UCSD-AML1 (cell line): ENCODE data around the gene MACROD1.

Source experiments
- DNase-seq: peaks from one replicate; lab custom pipeline; 2025; ENCODE audit not compliant: unreplicated experiment; lab: John Stamatoyannopoulos, UW

The MACROD1 gene

GRCh38 chr11:64038500-64038899 lies 127.4 kb downstream of the MACROD1 start:
- no peak for DNase-seq

- DNase-seq = no peak
These were observed 128.8 kb downstream of the MACROD1 start for GRCh38 chr11:64037027-64037634.

DNA sequence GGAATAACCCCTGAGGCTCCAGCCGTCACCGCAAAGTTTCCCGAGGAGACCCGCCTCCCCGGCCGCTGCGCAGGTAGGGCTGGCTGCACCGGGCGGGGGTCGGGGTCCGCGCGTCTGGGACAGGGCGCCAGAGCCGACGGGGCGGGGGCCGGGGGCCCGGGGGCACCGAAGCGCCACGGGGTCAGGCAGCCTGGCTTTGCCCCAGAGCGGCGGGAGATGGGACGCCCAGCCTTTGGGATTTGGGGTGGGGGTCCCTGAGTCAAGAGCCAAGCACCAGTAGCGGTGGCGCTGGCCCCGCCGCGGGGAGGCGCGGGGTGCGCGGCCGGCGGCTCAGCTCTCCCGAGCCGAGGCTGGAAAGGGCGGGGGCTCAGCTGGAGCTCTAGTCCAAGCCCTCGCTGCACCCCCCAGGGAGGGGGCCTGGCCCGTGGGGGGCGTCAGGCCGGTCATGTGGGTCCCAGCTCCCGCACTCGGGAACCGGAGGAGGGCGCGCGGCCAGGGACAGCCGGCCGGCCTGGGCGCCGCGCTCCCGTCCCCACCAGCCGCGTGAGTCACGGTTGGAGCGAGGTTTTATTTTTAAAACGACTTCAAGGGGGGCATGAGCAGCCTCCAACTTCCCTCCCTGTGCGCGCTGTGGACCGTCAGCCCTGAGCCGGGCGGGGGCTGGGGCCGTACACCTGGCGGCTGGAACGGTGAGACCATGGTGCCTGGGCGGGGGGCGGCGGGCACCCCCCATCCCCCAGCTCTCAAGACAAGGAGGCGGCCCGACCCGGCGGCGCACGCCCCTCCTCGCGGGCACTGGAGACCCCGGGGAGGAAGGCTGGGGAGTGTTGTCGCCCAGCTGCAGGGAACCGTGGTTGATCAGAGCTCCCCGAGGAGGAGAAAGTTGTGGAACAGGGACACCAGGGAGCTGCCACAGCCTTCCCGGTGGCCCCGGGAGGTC lies 129.6 kb downstream of the MACROD1 start:
- no peak for DNase-seq

DNA sequence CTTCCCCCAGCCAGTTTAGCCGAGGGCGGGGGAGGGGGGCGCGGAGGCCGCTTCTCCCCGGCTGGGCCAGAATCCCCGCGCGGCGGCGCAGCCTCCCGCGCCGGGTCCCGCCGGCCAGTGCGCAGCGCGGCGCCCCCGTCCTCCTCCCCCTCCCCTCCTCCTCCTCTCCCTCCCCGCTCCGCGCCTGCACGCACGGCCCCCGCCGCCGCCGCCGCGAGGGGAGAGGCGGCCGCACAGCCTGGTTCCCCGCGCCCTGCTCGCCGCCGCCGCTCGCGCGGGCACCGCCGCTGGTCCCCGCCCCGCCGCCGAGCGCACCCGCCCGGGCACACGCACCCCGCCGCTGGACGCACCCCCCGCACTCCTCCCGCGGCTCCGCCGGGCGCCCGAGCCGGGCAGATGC lies 130.3 kb downstream of the MACROD1 start, which contains the start of gene FLRT1:
Gene FLRT1 (plus strand): TSS at position 356 of the 400 bp plus-strand sequence. CDS start 80,337 bp downstream, outside the sequence.
- no peak for DNase-seq

DNA sequence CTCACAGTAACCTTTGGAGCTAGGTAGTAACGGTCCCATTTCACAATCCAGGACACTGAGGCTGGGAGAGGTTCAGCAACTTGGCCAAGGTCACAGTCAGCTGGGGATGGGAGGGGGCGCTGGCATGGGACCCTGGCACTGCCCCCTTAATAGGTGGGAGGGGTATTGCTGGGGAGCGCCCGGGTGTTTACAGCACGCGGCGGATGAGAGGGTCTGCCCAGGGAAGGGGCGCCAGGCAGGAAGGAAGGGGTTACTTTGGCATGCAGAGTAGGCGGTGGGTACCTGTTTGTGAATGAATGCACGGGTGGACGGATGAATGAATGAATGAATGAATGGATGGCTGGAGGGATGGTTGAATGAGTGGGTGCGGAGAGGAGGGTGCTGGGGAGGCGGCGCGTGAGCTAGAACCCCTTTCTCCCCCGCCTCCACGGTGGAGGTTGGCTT lies 130.8 kb downstream of the MACROD1 start:
- no peak for DNase-seq

DNA sequence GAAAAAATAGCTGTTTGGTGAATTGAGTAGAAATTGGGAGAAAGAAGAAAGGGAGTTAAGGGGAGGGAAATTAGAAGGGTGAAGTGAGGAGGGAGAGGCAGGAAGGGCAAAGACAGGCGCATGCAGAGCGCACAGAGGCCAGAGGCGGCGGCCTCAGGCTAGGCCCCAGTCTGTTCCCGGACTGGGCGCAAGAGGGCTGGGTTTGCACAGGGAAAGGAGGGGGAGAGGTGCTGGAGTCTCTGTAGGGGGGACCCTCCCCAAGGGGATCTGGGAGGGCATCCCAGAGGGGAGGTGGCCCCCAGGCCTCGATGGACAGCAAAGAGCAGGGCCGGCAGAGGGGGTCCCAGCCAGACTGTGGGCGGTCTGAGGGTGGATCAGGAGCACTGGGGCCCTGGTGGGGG lies 131.5 kb downstream of the MACROD1 start:
- no peak for DNase-seq

- no peak for DNase-seq
These were observed 133.9 kb downstream of the MACROD1 start for GRCh38 chr11:64032050-64032449.

DNA sequence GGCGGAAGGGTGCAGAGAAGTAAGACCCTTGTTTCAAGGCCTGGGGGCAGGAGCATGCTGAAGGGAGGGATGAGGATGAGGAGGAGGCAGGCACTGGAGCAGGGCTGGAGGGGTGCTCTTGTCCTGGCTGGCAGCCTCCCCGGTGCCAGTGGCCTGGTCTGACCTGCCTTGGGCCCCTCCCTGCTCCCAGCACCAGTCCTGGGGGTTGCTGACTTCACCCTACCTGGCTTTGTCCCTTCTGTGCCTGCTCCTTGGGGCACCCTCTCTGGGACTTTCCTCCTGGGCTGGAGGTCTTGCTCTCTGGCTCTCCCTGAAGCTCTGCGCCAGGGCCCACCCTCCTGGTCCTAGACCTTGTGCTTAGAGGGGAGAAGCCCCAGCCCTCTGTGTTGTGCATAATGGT lies 134.9 kb downstream of the MACROD1 start:
- no peak for DNase-seq

DNA sequence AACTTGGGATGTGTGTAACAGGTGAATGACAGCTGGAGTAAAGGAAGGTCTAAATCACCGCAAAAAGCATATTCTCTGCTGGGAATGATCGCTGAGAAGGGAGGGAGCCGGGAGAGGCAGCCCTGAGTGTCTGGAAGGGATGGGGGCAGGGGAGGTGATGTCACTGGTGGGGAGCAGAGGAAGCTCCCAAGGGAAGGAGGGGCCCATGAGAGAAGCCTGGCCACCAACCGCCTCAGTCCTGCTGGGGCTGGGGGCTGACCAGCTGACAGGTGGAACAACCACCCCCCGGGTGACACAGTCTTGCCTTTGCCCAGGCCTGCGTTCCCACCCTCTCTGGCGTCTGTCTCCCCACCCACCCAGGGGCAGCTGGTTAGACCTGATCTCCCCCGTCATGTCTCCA lies 136.1 kb downstream of the MACROD1 start:
- DNase-seq = no peak

GRCh38 chr11:64028398-64029115 lies 137.4 kb downstream of the MACROD1 start:
- peak; percentile 73 for DNase-seq

GRCh38 chr11:64027651-64028397 lies 138.1 kb downstream of the MACROD1 start:
- peak; percentile 79 for DNase-seq

DNA sequence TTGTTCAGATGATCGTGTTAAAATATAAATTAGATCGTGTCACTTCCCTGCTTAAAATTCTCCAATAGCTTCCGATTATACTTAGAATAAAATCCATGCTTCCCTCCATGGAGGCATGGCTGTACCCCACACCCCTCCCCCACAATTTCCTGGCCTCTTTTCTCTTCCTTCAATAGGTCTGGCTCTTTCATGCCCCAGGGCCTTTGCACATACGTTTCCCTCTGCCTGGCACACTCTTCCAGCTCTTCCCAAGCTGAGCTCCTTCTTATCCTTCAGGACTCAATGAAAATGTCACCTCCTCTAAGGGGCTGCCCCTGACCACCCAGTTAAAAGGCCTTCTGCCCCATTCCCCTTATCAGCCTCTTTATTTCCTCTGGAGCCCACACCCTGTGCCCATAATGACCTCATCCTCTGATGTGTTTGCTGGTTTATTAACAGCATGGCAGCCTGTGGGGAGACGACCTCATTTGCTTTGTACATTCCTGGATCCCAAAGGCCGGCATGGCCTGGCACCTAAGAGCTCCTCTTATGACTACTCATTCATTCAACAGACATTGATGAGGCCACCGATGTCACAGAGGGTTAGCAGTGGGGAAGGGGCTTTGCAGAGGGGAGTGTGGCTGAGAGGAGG lies 139.2 kb downstream of the MACROD1 start:
- DNase-seq = no peak

DNA sequence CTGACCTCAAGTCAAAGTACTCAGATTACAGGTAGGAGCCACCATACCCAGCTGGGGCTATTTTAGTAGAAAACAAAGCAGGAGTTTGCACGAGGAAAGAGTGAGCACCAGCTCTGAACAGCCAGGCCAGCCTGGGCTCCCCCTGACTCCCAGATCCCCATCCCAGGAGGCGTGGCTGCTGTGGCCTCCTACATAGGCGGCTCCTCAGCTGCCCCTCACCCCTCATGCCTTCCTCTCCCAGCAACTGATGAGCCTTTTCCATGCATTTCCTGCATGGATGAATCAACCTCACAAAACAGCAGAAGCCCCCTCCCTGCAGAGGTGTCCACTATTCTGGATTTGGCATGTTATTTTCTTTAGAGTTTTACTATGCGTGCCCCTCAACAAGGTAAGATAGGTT lies 140.7 kb downstream of the MACROD1 start:
- DNase-seq = no peak

DNA sequence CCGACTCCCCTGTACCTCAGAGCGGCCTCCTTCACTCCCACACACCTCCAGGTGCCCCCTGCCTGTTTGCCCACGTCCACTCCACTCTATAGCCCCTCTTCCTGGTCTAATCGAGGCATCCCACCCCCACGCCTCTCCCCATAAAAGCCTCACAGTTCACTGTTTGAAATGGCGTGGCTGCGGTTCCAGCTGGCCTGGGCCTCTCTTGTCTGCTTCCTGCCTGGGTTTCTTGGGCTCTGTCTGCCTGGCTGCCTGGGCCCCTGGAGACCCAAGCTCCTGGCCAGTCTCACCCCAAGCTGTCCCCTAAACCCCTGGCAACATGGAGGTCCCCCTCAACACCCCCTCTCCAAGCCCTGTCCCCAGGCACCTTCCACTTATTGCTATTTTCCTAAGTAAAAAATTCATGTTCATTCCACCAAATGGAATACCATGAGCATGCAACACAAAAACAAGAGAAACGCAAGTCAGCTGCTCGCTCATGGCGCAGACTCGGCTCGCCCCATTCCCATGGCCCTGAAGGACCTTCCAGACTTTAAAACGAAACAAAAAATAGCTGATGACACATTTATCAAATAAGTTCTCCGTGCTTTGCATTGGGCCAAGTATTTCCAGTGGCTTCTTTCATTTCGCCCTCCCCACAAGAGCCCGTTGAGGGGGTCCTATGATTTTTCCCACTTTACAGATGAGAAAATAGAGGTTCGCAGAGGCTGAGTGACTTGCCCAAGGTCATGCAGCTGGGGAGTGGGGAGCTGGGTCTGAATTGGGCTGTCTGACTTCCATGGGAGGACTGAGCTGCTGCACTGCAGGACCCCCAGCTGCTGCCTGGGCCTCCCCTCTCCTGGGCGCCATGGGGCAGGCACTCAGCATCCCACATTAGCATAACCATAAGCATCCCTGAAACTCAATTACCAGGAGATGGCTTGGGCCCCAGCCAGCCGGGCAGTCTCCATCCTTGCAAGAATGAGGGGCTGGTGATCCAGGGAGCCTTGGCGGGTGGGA lies 141.9 kb downstream of the MACROD1 start:
- DNase-seq = no peak

DNA sequence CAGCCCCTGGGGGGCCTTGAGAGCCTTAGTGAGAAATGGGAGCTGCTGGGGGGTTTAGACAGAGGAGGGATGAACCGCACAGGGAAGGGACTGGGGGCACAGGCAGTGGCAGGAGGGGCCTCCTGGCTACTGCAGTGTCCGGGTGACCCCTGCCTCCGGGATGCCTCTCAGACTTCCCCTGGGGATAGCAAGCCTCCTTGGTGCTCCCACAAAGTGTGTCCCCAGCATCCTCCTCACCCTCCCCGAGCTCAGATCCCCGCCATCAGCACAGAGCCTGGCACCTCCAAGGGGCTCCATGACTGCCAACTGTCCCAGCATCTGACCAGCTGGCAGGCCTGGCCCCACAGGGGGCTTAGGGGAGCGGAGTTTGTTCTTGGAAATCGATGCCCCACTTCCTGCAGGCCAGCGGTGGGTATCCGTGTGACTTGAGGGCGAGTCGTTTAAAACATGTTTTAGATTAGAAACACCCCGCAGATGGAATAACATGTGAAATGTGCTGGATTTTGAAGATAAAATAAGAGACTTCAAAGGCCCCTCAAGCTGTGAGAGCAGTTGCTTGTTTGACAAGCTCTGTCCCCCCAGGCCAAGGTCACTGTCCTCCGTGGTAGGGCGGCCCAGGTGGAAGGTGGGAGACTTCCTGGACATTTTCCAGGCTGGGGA lies 143.7 kb downstream of the MACROD1 start:
- DNase-seq = no peak

DNA sequence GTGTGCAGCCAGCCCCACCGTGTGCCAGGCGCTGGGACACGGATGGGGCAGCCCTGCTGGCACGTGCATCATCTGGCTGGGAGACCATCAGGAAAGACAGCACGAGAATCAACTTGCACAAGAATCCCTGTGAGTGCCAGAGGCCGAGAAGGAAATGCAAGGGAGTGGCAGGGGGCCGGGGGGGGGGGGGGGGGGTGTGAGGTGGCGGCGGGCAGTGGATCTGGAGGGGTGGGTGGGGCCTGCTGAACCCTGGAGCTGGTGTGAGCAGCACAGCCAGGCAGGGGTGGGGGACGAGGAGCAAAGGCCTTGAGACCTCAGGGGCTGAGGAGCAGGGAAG lies 144.2 kb downstream of the MACROD1 start:
- DNase-seq = no peak

DNA sequence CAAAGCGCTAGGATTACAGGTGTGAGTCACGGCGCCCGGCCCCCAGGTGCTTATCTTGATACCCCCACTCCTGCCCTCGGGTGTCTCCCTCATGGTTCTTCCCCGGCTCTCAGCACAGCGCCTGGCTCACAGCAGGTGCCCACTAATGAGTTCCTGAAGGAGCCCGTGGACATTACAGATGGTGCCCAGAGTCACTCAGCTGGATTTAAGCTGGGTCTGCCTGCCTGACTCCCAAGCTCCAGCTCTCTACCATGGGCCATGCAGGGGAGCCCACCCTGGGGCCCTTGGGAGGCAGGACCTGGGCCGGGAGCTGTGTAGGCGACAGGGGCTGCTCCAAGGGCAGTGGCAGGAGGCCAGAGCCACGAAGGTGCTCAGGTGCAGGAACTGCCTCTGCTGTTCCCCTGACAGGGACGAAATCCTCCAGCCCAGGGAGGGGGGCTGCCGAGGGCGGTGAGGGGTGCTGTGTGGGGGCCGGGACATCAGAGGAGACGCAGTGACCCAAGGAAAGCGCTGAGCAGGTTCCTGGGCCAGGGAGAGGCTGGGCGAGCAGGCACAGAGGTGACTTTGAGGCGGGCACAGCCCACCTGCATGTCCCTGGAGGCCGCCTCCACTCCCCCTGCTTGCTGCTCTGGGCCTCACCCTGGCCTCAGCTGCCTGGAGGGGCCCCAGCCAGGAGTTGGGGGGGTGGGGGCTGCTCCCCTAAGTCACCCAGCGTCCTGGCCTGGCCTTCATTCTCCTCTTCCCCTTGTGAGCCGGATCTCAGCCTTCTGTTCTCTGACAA lies 144.7 kb downstream of the MACROD1 start:
- no peak for DNase-seq
